NCI-H187 treated with DMSO at 0.1 percent for 48 hours (cell line): ENCODE results near the gene C12orf60.

Source experiments
- DNase-seq: peaks from one replicate; lab custom pipeline; 2025; lab: John Stamatoyannopoulos, UW

C12orf60 gene

GRCh38 chr12:14776236-14776961, 27.1 kb upstream of the C12orf60 start:
- no peak for DNase-seq

GRCh38 chr12:14777271-14777670, 26.2 kb upstream of the C12orf60 start:
- no peak for DNase-seq

- no peak for DNase-seq
Measured at GRCh38 chr12:14779834-14780233, 23.6 kb upstream of the C12orf60 start.

- no peak for DNase-seq
Measured at GRCh38 chr12:14780859-14781258, 22.6 kb upstream of the C12orf60 start.

GRCh38 chr12:14781563-14781962, 21.9 kb upstream of the C12orf60 start:
- no peak for DNase-seq

GRCh38 chr12:14782756-14783155, 20.7 kb upstream of the C12orf60 start:
- DNase-seq, result no peak

- no peak for DNase-seq
Measured at GRCh38 chr12:14784471-14784870, 19.0 kb upstream of the C12orf60 start.

GRCh38 chr12:14785568-14785967, 17.9 kb upstream of the C12orf60 start:
- DNase-seq, result no peak

GRCh38 chr12:14795028-14795448, 8.4 kb upstream of the C12orf60 start:
- no peak for DNase-seq

- DNase-seq, result no peak
Measured at GRCh38 chr12:14802247-14802646, 1.2 kb upstream of the C12orf60 start.

- no peak for DNase-seq
Measured at GRCh38 chr12:14802721-14803010, 804 bp upstream of the C12orf60 start.

- DNase-seq, result no peak
Measured at GRCh38 chr12:14803830-14804160, 325 bp downstream of the C12orf60 start.

- DNase-seq, result no peak
Measured at GRCh38 chr12:14810167-14810952, 6.9 kb downstream of the C12orf60 start.

- no peak for DNase-seq
Measured at GRCh38 chr12:14810953-14811483, 7.5 kb downstream of the C12orf60 start.

- no peak for DNase-seq
Measured at GRCh38 chr12:14811486-14811885, 8.0 kb downstream of the C12orf60 start.

GRCh38 chr12:14814014-14814413, 10.5 kb downstream of the C12orf60 start, which contains the start of gene SMCO3:
TSS of gene SMCO3 (minus strand) at chr12:14814182. CDS start at chr12:14806680, 7,502 bp downstream.
- DNase-seq, result no peak

- no peak for DNase-seq
Measured at GRCh38 chr12:14824012-14824634, 20.7 kb downstream of the C12orf60 start.

GRCh38 chr12:14825256-14825655, 21.8 kb downstream of the C12orf60 start:
- DNase-seq, result no peak

- DNase-seq, result no peak
Measured at GRCh38 chr12:14826491-14826890, 23.0 kb downstream of the C12orf60 start.

GRCh38 chr12:14827043-14827442, 23.6 kb downstream of the C12orf60 start:
- DNase-seq, result no peak

GRCh38 chr12:14828892-14829291, 25.4 kb downstream of the C12orf60 start:
- no peak for DNase-seq

GRCh38 chr12:14833336-14833735, 29.9 kb downstream of the C12orf60 start:
- DNase-seq, result no peak

- DNase-seq, result no peak
Measured at GRCh38 chr12:14833952-14834351, 30.5 kb downstream of the C12orf60 start.
